Neuronal stem cell (in vitro differentiated cells): Measurements from ENCODE around the gene RWDD4.

Source experiments
- DNase-seq: peaks from one replicate; pipeline ENCODE4 v3.0.0-alpha.2; 2013; ENCODE audit warnings: low spot score
- H2AFZ ChIP-seq: one replicate; pipeline ENCODE4 v1.6.1; 2013; ENCODE audit warnings: mild to moderate bottlenecking, low read length, inconsistent platforms
- H2AK5ac ChIP-seq: 2 replicates; pipeline ENCODE4 v1.6.1; 2013; ENCODE audit warnings: low read depth, mild to moderate bottlenecking, inconsistent platforms, low read length, moderate library complexity, mixed read lengths
- H2BK120ac ChIP-seq: 2 replicates; pipeline ENCODE4 v1.6.1; 2013; ENCODE audit warnings: low read depth, mild to moderate bottlenecking, inconsistent platforms, low read length, moderate library complexity, mixed read lengths
- H2BK12ac ChIP-seq: one replicate; pipeline ENCODE4 v1.6.1; 2013; ENCODE audit warnings: low read length, inconsistent platforms
- H2BK15ac ChIP-seq: 2 replicates; pipeline ENCODE4 v1.6.1; 2013; ENCODE audit warnings: mild to moderate bottlenecking, low read length, inconsistent platforms, mixed read lengths
- H2BK5ac ChIP-seq: one replicate; pipeline ENCODE4 v1.6.1; 2013; ENCODE audit warnings: inconsistent platforms, mild to moderate bottlenecking, low read length, moderate library complexity
- H3K14ac ChIP-seq: one replicate; pipeline ENCODE4 v1.6.1; 2013; ENCODE audit warnings: low read length, inconsistent platforms
- H3K18ac ChIP-seq: 2 replicates; pipeline ENCODE4 v1.6.1; 2013; ENCODE audit warnings: low read length, inconsistent platforms
- H3K23ac ChIP-seq: 2 replicates; pipeline ENCODE4 v1.6.1; 2013; ENCODE audit warnings: low read depth, mild to moderate bottlenecking, mixed read lengths, low read length, inconsistent platforms; ENCODE audit not compliant: poor library complexity
- H3K27ac ChIP-seq: replicated peaks from 3 replicates; pipeline ENCODE4 v1.5.1; 2013; ENCODE audit warnings: low read length, inconsistent platforms
- H3K27me3 ChIP-seq, 3 experiments: 2 replicates each; pipeline ENCODE4 v1.6.1; 2013; ENCODE audit warnings: low read length in 3 of 3, mild to moderate bottlenecking in 2 of 3, inconsistent platforms in 1 of 3, low read depth in 1 of 3, mixed read lengths in 1 of 3, moderate library complexity in 1 of 3; ENCODE audit not compliant: control insufficient read depth in 3 of 3, insufficient read depth in 3 of 3
- H3K36me3 ChIP-seq, 2 donors: replicated peaks in 1 of 2; 2 replicates each; pipeline ENCODE4 v1.6.1; 2013; ENCODE audit warnings: low read length in 2 of 2; ENCODE audit not compliant: control insufficient read depth in 2 of 2, insufficient read depth in 2 of 2
- H3K4ac ChIP-seq: 2 replicates; pipeline ENCODE4 v1.6.1; 2013; ENCODE audit warnings: inconsistent platforms, mild to moderate bottlenecking, low read length, moderate library complexity
- H3K4me1 ChIP-seq, 2 donors: 1 replicate in 1 of 2; 2 replicates in 1 of 2; pipeline ENCODE4 v1.6.1; 2013; ENCODE audit warnings: low read length in 2 of 2, low read depth in 1 of 2; ENCODE audit not compliant: control insufficient read depth in 2 of 2, insufficient read depth in 1 of 2
- H3K4me2 ChIP-seq: one replicate; pipeline ENCODE4 v1.6.1; 2013; ENCODE audit warnings: mild to moderate bottlenecking, low read length, inconsistent platforms; ENCODE audit not compliant: insufficient read depth, poor library complexity, severe bottlenecking
- H3K4me3 ChIP-seq, 2 donors: 2 replicates each; pipeline ENCODE4 v1.5.1; 2013; ENCODE audit warnings: low read length in 2 of 2, mild to moderate bottlenecking in 2 of 2, inconsistent platforms in 1 of 2, moderate library complexity in 1 of 2
- H3K79me1 ChIP-seq: one replicate; pipeline ENCODE4 v1.6.1; 2013; ENCODE audit warnings: low read depth, mild to moderate bottlenecking, inconsistent platforms, low read length, moderate library complexity
- H3K9ac ChIP-seq: one replicate; pipeline ENCODE4 v1.6.1; 2013; ENCODE audit warnings: mild to moderate bottlenecking, low read depth, low read length, inconsistent platforms; ENCODE audit not compliant: poor library complexity
- H3K9me3 ChIP-seq, 2 donors: replicated peaks in 1 of 2; 2 replicates each; pipeline versions ENCODE3 to v1.6.1; 2013; ENCODE audit warnings: low read length in 2 of 2, mild to moderate bottlenecking in 2 of 2, inconsistent platforms in 1 of 2, low read depth in 1 of 2, mixed read lengths in 1 of 2, moderate library complexity in 1 of 2; ENCODE audit not compliant: control insufficient read depth in 2 of 2, insufficient read depth in 1 of 2
- H4K8ac ChIP-seq: one replicate; pipeline ENCODE4 v1.6.1; 2013; ENCODE audit warnings: low read depth, mild to moderate bottlenecking, inconsistent platforms, low read length, moderate library complexity
- H4K91ac ChIP-seq: one replicate; pipeline ENCODE4 v1.6.1; 2013; ENCODE audit warnings: low read length, low read depth, mild to moderate bottlenecking, inconsistent platforms; ENCODE audit not compliant: poor library complexity
- WGBS, 2 donors: extraction: QIAGEN DNeasy Blood & Tissue Kit; methylation state at CpG; one replicate each; pipeline ENCODE4 v1.1.7; 2013; ENCODE audit warnings: missing lambda C conversion rate in 2 of 2, mixed read lengths in 1 of 2; ENCODE audit not compliant: insufficient read length in 2 of 2, insufficient replicate concordance in 1 of 2; ENCODE audit errors: extremely low coverage in 2 of 2; 5-methylcytosine and 5-hydroxymethylcytosine counted together

Gene RWDD4

GRCh38 chr4:183681119-183681518 lies 22.1 kb upstream of the RWDD4 start:
- Histone ChIP-seq H2AFZ (no peak overlapping the region), H3K9me3 (no peaks in the 10 kb centered on the region), H4K8ac (no peak overlapping the region), H2BK120ac (no peak overlapping the region), H2BK5ac (no peak overlapping the region), H3K4me3 (no peak overlapping the region), H3K23ac (no peak overlapping the region), H3K14ac (no peak overlapping the region), H3K79me1 (no peaks in the 10 kb centered on the region), H3K4me1 (no peaks in the 10 kb centered on the region), H2AK5ac (no peak overlapping the region), H3K9ac (no peak overlapping the region), H2BK12ac (no peak overlapping the region), H4K91ac (no peak overlapping the region), H3K27ac (no peak overlapping the region), H3K18ac (no peak overlapping the region), H2BK15ac (no peak overlapping the region), H3K4me2 (no peak overlapping the region), H3K4ac (no peak overlapping the region), H3K27me3 (no peaks in the 10 kb centered on the region), H3K36me3 (peaks cover 5 to 97% of the 10 kb centered on the region in 2 donors)
- WGBS, 2 donors: no CpG with 5 or more reads among the region's 4 CpGs
- no peak for DNase-seq

- no peak overlapping the region for H3K23ac ChIP-seq
- H3K27me3 ChIP-seq: no peaks in the 10 kb centered on the region
- WGBS, 2 donors: no CpG with 5 or more reads among the region's 4 CpGs
- no peak overlapping the region for H4K91ac ChIP-seq
- no peak overlapping the region for H2BK5ac ChIP-seq
- no peak overlapping the region for H2AK5ac ChIP-seq
- H2BK15ac ChIP-seq: no peak overlapping the region
- H3K4ac ChIP-seq: no peak overlapping the region
- H3K14ac ChIP-seq: no peak overlapping the region
- H3K4me3 ChIP-seq: no peak overlapping the region
- H3K4me2 ChIP-seq: no peak overlapping the region
- H2AFZ ChIP-seq: no peak overlapping the region
- H3K27ac ChIP-seq: no peak overlapping the region
- no peak overlapping the region for H2BK12ac ChIP-seq
- no peak for DNase-seq
- H2BK120ac ChIP-seq: no peak overlapping the region
- H3K79me1 ChIP-seq: no peaks in the 10 kb centered on the region
- no peaks in the 10 kb centered on the region for H3K4me1 ChIP-seq
- H3K18ac ChIP-seq: no peak overlapping the region
- H3K36me3 ChIP-seq: peaks cover 3 to 96% of the 10 kb centered on the region in 2 donors
- no peak overlapping the region for H3K9ac ChIP-seq
- H4K8ac ChIP-seq: no peak overlapping the region
- H3K9me3 ChIP-seq: no peaks in the 10 kb centered on the region
Measured at GRCh38 chr4:183675625-183676024, 16.6 kb upstream of the RWDD4 start.

GRCh38 chr4:183674153-183674552 lies 15.2 kb upstream of the RWDD4 start:
- no peak overlapping the region for H4K8ac ChIP-seq
- H3K4me2 ChIP-seq: no peak overlapping the region
- no peak overlapping the region for H2BK120ac ChIP-seq
- WGBS, 2 donors: no CpG with 5 or more reads among the region's 3 CpGs
- no peaks in the 10 kb centered on the region for H3K4me1 ChIP-seq
- H3K4me3 ChIP-seq: no peak overlapping the region
- H2BK12ac ChIP-seq: no peak overlapping the region
- H3K23ac ChIP-seq: no peak overlapping the region
- no peak overlapping the region for H3K9ac ChIP-seq
- no peaks in the 10 kb centered on the region for H3K79me1 ChIP-seq
- H4K91ac ChIP-seq: no peak overlapping the region
- H2AK5ac ChIP-seq: no peak overlapping the region
- H3K18ac ChIP-seq: no peak overlapping the region
- H3K27me3 ChIP-seq: no peaks in the 10 kb centered on the region
- no peak overlapping the region for H2BK5ac ChIP-seq
- H3K27ac ChIP-seq: no peak overlapping the region
- H3K9me3 ChIP-seq: no peaks in the 10 kb centered on the region
- H3K36me3 ChIP-seq: peaks cover 8 to 96% of the 10 kb centered on the region in 2 donors
- no peak overlapping the region for H2BK15ac ChIP-seq
- no peak overlapping the region for H2AFZ ChIP-seq
- H3K4ac ChIP-seq: no peak overlapping the region
- DNase-seq: no peak
- H3K14ac ChIP-seq: no peak overlapping the region

DNA sequence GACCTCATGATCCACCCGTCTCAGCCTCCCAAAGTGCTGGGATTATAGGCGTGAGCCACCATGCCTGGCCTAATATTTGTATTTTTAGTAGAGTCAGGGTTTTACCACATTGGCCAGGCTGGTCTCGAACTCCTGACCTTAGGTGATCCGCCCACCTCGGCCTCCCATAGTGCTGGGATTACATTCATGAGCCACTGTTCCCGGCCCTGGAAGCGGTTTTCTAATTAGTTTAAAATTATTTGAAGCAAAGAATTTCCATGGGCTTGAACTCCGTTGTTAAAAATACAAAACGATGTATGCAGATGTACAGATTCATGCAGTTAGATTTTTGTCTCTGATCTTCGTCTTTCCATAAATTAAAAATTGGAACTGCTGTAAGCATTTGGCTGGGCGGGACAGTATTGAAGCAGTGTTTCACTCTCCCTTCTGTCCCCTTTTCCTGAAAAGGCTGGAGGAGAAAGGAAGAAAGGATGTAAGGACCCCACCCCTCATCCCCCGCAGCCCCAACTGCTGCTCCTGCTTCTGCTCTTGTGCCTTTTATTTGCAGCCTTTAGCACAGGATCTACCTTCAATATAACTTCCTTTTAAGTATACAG lies 12.1 kb upstream of the RWDD4 start:
- DNase-seq: no peak
- no peaks in the 10 kb centered on the region for H3K27me3 ChIP-seq
- H3K4me1 ChIP-seq: no peaks in the 10 kb centered on the region
- H3K9me3 ChIP-seq: no peaks in the 10 kb centered on the region
- H3K79me1 ChIP-seq: no peaks in the 10 kb centered on the region
- no peak overlapping the region for H2AFZ ChIP-seq
- H4K91ac ChIP-seq: no peak overlapping the region
- no peak overlapping the region for H3K27ac ChIP-seq
- WGBS, 2 donors: no CpG with 5 or more reads among the region's 12 CpGs
- no peak overlapping the region for H4K8ac ChIP-seq
- no peak overlapping the region for H3K4me2 ChIP-seq
- no peak overlapping the region for H3K18ac ChIP-seq
- no peak overlapping the region for H3K9ac ChIP-seq
- H3K14ac ChIP-seq: no peak overlapping the region
- no peak overlapping the region for H2AK5ac ChIP-seq
- H3K4ac ChIP-seq: no peak overlapping the region
- H3K4me3 ChIP-seq: no peak overlapping the region
- no peak overlapping the region for H2BK15ac ChIP-seq
- H3K36me3 ChIP-seq: peaks cover 13 to 96% of the 10 kb centered on the region in 2 donors
- no peak overlapping the region for H2BK5ac ChIP-seq
- no peak overlapping the region for H3K23ac ChIP-seq
- no peak overlapping the region for H2BK12ac ChIP-seq
- H2BK120ac ChIP-seq: no peak overlapping the region
